AG04450 (cell line): ENCODE measurements around the gene PTCH2. TPM values are rescaled to one million over a fixed set of nuclear protein-coding genes. Genes with fewer than 3 reads are reported as not detected.

Experiments used
- CTCF ChIA-PET: fragments of 300-600, 350-600 bp; formaldehyde crosslinking; extraction: SDS; loops from one replicate; lab custom pipeline; 2022; ENCODE audit warnings: antibody characterized with exemption, inconsistent platforms; lab: Charles Lee
- POLR2A ChIA-PET: fragments of 350-600 bp; formaldehyde crosslinking; extraction: SDS; loops from one replicate; lab custom pipeline; 2021; ENCODE audit warnings: antibody characterized with exemption, inconsistent platforms; lab: Yijun Ruan, JAX
- DNase-seq: peaks from one replicate; pipeline ENCODE4 v3.0.0-alpha.2; 2011; ENCODE audit warnings: low read depth, low spot score
- H3K27ac ChIP-seq: one replicate; pipeline ENCODE4 v1.5.1; 2012; ENCODE audit warnings: low read depth, low read length, control low read depth
- H3K27me3 ChIP-seq: one replicate; pipeline ENCODE4 v1.6.0; 2012; ENCODE audit warnings: low read length; ENCODE audit not compliant: control insufficient read depth, insufficient read depth
- H3K4me3 ChIP-seq: 2 replicates; pipeline ENCODE4 v1.5.1; 2011; ENCODE audit warnings: mild to moderate bottlenecking, low read depth, low read length, control low read depth
- H3K9me3 ChIP-seq: 2 replicates; pipeline ENCODE4 v1.5.1; 2012; ENCODE audit warnings: low read length; ENCODE audit not compliant: control insufficient read depth, insufficient read depth
- CTCF ChIP-seq: IDR thresholded peaks from 2 replicates; pipeline ENCODE4 v1.5.1; 2011; ENCODE audit warnings: low read depth, low read length, control low read depth, inconsistent platforms
- polyA plus RNA-seq: library from polyadenylated mRNA; depleted of rRNA; stranded (reverse); fragments of >200 nt; gene quantifications from 2 replicates; pipeline ENCODE4 v1.2.3, GENCODE V29; 2011

Gene PTCH2
- polyA plus RNA-seq, 1 experiment, result 0.20 TPM

- DNase-seq, result no peak
- ChIA-PET POLR2A (no interaction called here), CTCF (interaction anchor here (1.1 kb wide), 1 partner anchor 447 kb away, joined by 3 read pairs; no protein-coding TSS in a partner anchor)
- Histone ChIP-seq H3K27me3 (no peaks in the 10 kb centered on the region), H3K4me3 (no peak overlapping the region), H3K27ac (no peak overlapping the region), H3K9me3 (no peaks in the 10 kb centered on the region)
- no peak for TF ChIP-seq CTCF
These were observed 10.1 kb upstream of the PTCH2 start for GRCh38 chr1:44853201-44853600.

GRCh38 chr1:44851308-44851707, 8.3 kb upstream of the PTCH2 start:
- TF ChIP-seq CTCF, result no peak
- ChIA-PET POLR2A (no interaction called here), CTCF (interaction anchor here (1.0 to 1.2 kb wide), 2 partner anchors 16 to 163 kb away, joined by 3 to 5 read pairs; no protein-coding TSS in a partner anchor)
- DNase-seq, result no peak
- no peaks in the 10 kb centered on the region for H3K9me3 ChIP-seq
- H3K27me3 ChIP-seq, result no peaks in the 10 kb centered on the region
- no peak overlapping the region for H3K4me3 ChIP-seq
- H3K27ac ChIP-seq, result no peak overlapping the region

- no peak for DNase-seq
- POLR2A ChIA-PET, result no interaction called here
These were observed 6.6 kb upstream of the PTCH2 start for GRCh38 chr1:44849575-44850132.

DNA sequence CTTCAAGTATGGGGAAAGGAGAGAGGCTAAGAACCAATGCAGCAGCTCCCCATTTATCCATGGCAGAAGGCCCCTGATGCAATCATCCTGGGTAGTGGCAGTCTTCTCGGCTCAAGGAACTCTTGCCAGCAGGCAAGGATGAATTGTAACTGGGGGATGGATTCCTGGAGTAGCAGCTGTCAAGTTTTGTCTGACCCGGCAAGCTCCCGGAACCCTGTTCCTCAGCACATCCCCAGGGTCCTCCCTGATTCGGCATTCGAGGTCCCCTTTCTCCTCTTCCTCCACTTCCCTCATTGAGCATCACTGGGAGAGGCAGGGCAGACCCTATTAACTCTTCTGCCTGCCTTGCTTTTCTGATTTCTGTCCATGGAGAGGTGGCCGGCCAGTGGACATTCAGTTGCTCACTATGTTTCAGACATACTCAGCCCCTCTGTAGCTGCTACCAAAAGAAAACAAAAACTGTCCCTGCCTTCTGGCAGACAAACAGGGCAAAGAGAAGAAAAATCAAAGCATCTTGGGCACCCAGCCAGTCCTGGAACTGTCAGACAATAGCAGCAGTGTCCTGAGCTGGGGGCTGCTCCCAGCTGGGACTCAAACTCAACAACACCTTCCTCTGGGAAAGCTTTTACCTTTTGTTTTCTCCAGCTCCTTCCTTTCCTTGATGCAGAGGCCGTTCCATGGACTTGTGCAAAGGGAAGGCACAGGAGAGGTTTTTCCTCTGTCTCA, 5.6 kb upstream of the PTCH2 start:
- Histone ChIP-seq H3K27ac (no peak overlapping the region), H3K27me3 (no peaks in the 10 kb centered on the region), H3K9me3 (no peaks in the 10 kb centered on the region), H3K4me3 (no peak overlapping the region)
- ChIA-PET POLR2A (no interaction called here), CTCF (interaction anchor here (0.7 to 1.4 kb wide), 2 partner anchors 13 to 455 kb away, joined by 4 read pairs; no protein-coding TSS in a partner anchor)
- DNase-seq, result no peak
- no peak for TF ChIP-seq CTCF

More at GRCh38 chr1:44849575-44850132, 6.6 kb upstream of the PTCH2 start:
- no peak overlapping the region for H3K27ac ChIP-seq
- CTCF ChIA-PET, result interaction anchor here (0.8 kb wide), 1 partner anchor 12 kb away, joined by 4 read pairs; no protein-coding TSS in a partner anchor
- no peaks in the 10 kb centered on the region for H3K9me3 ChIP-seq
- TF ChIP-seq CTCF, result no peak
- no peak overlapping the region for H3K4me3 ChIP-seq
- H3K27me3 ChIP-seq, result no peaks in the 10 kb centered on the region

GRCh38 chr1:44847845-44848244, 4.8 kb upstream of the PTCH2 start:
- H3K9me3 ChIP-seq, result no peaks in the 10 kb centered on the region
- no peak overlapping the region for H3K27ac ChIP-seq
- no peak overlapping the region for H3K4me3 ChIP-seq
- ChIA-PET CTCF (interaction anchor here (0.7 to 1.4 kb wide), 2 partner anchors 13 to 456 kb away, joined by 4 read pairs; no protein-coding TSS in a partner anchor), POLR2A (no interaction called here)
- DNase-seq, result no peak
- TF ChIP-seq CTCF, result no peak
- H3K27me3 ChIP-seq, result no peaks in the 10 kb centered on the region
